Measurements from ENCODE around the gene DDX42.
"Not testable (repeated sequence)": the region's sequence is repeated elsewhere in the genome, so short reads cannot be mapped to it uniquely, and the experiment has no call there.

The DDX42 gene

DNA sequence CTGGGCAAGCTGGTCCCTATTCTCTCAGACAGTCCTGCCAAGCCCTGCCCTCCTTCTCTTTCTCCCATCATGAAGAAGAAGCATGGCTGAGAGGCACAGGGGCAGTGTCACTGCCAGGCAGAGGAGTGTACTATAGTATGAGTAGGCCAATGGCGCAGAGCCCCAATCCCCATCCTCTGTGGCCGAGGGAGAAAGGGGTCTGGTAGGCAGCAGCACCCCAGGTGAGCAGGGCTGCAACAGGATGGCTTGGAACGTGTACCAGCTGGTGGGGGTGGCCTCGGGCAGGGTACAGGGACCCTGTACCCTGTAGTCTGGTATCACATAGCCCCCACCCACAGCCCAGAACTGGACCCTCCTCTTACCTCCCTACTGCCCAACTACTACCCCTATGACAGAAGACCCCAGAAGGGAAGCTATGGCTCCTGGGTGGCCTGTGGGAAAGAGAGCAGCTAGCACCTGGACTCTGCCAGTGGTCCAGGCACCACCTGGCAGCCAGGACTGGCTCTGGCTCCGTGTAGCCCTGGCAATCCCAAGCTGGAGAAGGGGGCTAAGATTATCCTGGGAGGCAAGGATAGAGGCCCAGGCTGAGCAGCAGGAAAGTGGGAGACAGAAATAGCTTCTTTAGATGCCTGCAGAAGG lies 64.1 kb downstream of the DDX42 start:
- in situ Hi-C loops (cut with HindIII; ENCODE audit: low sequenced_read_pairs): no loop called here

DNA sequence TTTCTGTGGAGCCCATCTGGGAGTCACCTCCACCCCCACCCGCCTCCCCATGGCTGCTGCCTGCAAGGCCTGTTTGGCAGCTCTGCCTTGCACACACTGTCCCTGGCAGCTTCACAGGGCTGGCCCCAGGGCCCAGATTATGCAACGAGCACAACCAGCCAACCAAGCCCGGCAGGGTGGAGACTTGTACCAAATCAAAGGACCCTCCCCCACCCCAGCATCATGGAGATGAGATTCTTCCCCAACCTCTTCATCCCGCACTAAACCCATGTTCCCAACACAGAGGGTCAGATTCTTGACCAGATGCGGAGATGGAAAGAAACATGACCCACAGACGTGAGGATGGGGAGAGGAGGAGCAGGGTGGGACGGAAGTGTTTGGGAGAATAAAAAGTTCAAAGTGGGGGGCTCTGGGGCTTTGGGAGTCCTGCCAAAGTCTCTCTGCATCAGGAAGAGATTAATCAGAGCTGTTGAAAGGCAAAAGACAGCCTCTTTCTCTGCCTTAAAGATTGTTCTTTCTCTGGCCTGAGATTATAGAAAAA lies 64.7 kb downstream of the DDX42 start:
- in situ Hi-C loops (cut with HindIII; ENCODE audit: low sequenced_read_pairs): no loop called here

DNA sequence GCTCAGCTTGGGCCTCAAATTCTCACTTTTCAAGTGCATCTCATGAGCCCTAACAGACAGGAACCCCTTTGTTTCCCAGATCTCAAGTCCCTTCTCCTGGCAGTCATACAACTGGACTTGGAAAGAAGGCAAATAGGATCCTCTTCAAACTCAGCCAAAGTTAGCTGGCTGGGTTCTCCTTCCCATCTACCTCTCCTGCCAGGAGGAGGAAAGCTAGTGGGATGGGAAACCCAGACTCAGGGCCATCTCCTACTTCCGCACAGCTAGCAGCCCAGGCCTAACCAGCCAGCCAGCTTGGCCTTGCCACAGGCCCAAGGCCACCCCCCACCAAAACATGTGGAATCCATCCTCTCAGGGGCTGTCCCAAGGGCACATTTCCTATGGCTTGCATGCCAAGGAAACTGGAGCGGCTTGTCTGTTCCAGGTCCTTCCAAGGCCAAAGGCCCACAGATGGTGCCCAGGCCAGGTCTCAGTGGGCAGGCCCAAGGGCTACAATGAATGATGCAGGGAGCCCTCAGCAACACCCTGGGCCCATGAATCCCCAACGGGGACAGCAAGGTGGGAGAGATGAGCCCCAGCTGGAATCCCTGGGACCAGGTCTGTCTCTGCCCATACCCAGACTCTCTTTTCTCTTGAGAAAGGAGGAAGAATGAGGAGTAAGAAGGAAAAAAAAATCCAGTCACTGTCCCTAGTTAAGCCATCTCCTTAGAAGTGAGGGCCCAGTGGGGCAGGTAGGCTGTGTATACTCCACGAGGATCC lies 66.8 kb downstream of the DDX42 start:
- in situ Hi-C loops (cut with HindIII; ENCODE audit: low sequenced_read_pairs): no loop called here

DNA sequence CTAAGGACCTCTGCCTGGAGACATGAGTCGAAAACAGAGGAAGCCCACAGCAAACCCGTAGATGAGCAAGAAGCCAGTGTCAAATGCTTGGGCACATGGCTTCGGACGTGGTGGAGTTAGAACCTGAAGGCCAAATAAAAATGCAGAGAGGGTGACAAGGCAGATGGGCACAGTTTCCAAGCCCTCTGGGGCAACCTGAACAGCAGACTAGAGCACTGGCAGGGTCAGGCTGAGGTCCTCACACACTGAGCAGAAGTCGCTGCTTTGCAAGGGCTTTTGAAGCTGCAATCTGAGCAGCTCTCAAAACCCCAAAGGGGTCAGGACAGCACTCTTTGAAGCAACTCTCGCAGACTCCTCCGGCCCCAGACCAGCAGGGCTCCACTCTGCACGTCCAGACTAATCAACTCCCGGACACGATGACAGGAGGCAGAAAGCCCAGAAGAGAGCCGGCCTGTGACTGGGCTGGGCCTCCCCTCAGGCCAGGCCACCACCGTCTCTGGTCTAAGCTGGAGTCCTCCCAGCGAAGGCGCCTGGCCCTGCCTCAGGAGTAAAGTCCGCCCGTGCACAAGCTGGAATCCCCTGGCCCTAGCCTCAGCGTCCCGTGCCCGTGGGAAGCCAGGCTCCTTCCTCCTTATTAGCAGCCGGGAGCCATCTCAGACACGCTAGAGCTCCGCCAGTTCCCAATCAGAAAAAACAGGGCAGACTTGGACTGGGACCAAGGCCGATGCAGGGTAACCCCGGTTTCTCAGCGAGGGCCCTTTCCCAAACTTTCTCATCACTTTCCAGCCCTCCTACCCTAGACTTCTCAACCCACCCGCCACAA lies 67.6 kb downstream of the DDX42 start:
- in situ Hi-C loops (cut with HindIII; ENCODE audit: low sequenced_read_pairs): no loop called here

DNA sequence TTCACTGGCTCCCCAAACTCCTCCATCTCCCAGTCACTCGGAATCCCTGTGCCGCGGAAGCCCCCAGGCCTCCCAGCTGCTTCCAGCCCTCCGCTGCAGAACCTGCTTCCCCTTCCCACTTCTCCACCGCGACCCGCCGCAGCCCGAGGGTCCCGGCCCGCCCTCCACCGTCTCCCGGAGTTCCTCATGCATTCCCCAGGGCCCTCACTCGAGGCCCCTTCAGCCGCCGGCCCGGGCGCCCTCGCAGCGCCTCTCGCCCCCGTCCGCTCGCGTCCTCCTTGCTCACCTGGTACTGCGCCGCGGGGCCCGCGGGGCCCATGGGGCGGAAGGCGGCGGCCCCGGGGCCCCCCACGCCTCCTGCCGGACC lies 68.2 kb downstream of the DDX42 start:
- in situ Hi-C loops (cut with HindIII; ENCODE audit: low sequenced_read_pairs): no loop called here

DNA sequence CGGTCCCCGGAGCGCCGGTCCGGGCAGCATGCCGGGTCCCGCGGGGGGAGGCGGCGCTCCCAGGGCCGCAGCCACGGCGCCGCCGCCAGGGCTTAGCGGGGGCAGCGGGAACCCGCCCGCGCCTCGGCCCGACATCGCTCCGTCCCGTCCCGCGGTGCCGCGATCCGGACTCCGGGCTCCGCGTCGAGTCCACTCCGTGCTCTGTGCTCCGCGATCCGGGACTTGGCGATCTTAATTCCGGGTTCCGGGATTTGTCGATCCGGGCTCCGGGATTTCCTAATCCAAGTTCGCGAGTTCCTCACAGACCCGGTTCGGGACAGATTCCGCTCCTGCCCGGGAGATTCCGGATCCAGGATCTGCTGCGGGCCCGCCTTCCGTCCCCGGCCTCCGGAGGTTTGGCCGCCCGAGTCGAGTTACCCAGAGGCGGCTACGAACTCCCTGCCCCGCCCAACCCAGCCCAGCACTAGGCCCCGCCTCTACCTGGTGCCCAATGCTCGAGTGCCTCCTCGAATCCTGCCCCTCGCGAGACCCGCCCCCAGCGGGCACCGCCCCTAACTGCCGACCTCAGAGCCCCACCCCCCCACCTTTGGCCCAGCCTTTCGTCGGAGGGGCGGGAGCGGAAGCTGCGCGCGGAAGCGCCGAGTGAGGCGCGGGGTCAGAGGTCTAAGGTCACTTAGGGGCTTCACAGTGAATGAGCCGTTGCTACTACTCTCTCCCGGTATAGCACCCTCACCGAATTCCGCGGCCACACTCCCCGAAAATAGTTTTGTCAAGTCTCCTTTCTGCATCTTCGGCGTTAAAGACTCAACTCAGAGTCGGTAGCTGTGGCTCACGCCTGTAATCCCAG lies 68.8 kb downstream of the DDX42 start, which contains the start of gene SMARCD2:
Gene SMARCD2 (minus strand): TSS at position 146 of the 847 bp plus-strand sequence. CDS start 11 bp downstream, at position 135.
- in situ Hi-C loops (cut with HindIII; ENCODE audit: low sequenced_read_pairs): no loop called here

DNA sequence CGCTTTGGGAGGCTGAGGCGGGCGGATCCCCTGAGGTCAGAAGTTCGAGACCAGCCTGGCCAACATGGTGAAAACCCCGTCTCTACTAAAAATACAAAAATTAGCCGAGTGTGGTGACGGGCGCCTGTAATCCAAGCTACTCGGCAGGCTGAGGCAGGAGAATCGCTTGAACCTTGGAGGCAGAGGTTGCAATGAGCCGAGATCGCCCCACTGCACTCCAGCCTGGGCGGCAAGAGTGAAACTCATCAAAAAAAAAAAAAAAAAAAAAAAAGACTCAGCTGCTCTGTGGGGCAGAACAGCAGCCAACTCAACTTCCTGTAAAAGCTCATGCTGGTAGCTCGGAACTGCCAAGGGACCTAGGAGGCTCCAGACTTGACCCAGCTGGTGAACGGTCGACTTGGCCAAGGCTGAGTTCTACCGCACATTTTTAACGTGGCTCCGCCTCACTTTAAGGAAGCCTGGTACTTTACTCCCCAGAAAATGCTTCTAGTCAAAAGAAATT lies 69.5 kb downstream of the DDX42 start:
- in situ Hi-C loops (cut with HindIII; ENCODE audit: low sequenced_read_pairs): not testable (repeated sequence)

DNA sequence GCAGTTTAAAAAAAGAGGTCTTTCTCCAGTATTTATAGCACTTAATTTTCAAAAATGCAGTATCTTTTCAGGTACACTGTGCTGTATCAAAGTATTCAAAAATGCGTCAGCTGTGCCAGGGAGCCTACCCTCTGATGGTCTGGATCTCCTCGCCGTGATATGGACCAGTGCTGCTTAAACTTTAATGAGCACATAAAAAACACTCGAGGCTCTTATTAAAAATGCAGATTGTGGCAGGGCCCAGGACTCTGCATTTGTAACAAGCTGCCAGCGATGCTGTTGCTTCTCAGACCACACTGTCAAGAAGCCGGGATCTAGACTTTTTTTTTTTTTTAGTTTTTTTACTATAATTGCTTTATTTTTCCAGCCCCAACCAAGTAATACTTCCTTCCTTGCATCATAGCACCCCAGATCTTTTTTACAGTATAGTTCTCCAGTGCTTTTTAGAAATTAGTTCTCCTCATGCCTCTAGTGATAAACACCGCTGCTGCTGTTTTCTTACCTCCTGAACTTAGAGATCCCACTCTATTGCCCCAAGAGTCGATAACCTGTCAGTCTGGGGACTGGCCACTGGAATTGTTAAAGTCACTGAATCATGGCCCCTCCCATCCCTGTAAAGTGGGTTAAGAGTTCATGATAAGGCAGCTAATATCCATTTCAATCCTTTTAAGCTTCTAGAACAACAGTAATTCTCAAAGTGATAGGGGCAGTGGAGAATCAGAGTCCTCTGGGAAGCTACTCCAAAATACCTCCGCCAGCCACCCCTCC lies 70.1 kb downstream of the DDX42 start:
- in situ Hi-C loops (cut with HindIII; ENCODE audit: low sequenced_read_pairs): no loop called here

DNA sequence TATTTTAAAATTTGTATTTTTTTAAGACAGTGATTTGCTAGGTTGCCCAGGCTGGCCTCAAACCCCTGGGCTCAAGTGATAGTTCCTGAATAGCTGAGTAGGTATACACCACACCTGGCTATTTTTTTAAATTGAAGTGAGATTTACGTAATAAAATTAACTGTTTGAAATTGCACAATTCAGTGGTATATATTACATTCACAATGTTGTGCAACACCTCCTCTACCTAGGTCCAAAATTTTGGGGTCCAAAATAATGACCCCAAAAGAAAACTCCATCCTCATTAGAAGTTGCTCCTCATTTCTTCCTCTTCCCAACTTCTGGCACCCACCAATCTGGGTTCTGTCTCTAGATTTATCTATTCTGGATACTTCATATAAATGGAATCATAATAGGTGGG lies 71.5 kb downstream of the DDX42 start:
- in situ Hi-C loops (cut with HindIII; ENCODE audit: low sequenced_read_pairs): no loop called here

DNA sequence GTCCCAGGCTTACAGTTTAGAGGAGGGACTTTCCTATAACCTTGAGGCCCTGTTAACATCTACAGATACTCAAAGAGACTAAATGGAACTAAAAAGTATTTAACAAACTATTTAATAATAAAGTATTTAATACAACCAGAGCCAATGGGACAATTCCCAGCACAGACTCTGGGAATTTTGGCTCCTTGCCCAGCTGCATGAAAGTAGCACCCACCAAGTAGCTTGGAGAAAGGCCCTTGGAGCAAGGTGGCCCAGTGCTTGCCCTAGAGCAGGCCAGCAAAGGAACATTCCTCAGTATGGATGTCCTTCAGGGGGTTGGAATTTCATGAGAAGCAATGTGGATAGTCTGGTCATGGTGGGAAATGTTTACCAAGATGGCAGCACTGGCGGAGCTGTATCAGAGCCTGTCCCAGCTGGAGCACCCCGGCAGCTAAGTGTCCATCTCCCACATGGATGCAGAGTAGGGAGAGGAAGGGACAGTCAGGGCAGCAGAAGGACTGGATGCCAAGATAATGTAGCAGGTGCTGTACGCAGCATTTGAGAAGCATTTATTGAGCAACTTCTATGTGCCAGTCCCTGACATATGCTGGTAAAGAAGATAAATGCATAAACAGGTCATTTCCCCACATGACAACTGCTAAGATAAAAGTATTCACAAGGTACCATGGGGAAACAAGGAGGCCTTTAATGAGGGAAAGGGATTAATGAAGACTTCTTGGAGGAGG lies 73.7 kb downstream of the DDX42 start:
- in situ Hi-C loops (cut with HindIII; ENCODE audit: low sequenced_read_pairs): no loop called here

DNA sequence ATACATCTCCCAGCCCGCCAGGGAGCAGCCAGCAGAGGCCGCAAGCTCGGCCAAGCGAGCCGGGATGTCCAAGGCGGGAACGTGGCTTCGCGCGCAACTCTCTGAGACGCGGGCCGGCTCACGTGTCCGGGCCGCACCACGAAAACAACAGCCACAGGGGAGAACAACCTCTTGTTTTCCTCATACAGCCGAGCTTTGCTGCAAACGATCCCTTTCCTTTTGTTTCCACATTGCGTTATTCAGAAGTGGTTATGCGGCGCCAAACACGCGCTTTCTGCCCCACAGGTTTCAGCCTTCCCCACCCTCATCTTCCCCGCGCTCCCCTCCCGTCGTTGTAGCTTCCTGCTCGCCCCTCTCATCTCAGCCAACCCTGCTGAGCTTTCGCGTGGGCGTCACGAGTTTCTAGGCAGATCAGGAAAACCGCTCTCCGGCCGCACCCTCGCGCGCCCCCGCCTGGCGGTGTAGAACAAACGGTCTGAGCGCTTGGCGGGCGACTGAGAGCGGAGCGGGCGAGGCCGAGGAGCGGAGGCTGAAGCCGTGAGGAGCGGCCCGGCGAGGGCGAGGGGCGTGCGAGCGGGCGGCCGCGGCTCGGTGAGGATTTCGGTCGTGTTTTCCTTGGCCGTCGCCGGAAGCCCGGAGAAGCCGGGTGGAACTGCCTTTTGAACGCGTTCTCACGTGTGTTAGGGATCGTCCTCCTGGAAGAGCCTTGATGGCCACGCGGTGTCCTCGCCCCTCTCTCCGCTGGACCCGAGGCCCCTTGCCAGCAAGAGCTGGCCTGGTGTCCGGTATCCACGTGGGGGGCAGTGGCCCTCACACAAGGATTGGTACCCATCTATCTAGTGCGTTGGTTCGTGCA lies 75.1 kb downstream of the DDX42 start:
- in situ Hi-C loops (cut with HindIII; ENCODE audit: low sequenced_read_pairs): no loop called here

DNA sequence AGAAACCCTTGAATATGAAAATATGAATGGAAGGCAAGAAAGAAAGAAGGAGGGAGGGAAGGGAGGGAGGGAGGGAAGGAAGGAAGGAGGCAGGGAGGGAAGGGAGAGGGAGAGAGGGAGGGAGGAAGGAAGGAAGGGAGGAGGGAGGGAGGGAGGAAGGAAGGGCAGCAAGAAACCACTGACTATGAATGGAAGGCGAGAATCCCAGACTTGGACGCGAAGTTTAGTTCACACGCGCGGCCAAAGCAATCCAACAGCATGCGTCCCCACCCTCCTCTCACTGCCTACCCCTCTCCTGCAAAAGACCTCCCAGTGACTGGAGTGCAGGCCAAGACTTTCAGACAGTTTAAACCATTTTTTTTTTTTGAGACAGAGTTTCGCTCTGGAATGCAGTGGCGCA lies 76.4 kb downstream of the DDX42 start:
- in situ Hi-C loops (cut with HindIII; ENCODE audit: low sequenced_read_pairs): no loop called here

DNA sequence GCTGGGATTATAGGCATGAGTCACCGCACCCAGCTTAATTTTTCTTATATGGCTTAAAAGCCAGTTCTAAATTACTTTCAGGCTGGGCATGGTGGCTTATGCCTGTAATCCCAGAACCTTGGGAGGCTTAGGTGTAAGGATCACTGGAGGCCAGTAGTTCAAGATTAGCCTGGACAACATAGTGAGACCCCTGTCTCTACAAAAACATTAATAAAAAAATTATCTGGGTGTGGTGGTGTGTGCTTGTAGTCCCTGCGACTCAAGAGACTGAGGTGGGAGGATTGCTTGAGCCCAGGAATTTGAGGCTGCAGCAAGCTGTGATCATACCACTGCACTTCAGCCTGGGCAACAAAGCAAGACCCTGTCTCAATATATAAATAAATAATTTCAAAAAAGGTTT lies 79.3 kb downstream of the DDX42 start:
- in situ Hi-C loops (cut with HindIII; ENCODE audit: low sequenced_read_pairs): no loop called here

DNA sequence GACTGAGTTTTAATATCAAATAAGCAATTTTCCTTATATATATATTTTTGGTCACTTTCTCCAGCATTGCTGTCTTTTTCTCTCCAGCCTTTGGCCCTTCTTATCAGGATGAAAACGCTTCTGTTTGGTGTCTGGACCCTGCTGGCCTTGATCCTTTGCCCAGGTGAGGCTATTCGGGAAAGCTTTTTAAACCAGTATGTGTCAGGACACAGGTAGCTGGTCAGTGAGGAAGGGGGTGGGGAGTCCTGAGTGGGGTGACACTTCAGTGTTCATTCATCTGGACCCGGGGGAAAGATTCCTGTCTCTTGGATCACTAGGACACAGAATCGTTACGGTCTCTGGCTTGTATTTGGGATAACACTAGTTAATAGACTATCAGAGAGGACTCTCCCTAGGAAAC lies 80.7 kb downstream of the DDX42 start:
- in situ Hi-C loops (cut with HindIII; ENCODE audit: low sequenced_read_pairs): no loop called here

DNA sequence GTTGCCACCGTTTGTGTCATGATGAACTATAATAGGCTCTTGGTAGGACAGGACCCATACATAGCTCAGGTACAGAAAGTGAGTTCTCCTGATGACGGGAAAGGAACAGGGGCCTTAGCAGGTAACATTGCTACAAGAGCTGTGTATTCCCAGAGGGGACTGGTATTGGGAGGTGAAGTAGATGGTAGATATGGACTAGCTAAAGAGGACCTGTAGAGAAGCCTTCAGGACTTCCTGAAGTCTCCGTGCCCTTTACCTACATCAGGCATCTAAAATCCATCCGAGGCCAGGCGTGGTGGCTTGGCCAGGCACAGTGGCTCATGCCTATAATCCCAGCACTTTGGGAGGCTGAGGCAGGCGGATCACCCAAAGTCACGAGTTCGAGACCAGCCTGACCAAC lies 81.2 kb downstream of the DDX42 start:
- in situ Hi-C loops (cut with HindIII; ENCODE audit: low sequenced_read_pairs): no loop called here

DNA sequence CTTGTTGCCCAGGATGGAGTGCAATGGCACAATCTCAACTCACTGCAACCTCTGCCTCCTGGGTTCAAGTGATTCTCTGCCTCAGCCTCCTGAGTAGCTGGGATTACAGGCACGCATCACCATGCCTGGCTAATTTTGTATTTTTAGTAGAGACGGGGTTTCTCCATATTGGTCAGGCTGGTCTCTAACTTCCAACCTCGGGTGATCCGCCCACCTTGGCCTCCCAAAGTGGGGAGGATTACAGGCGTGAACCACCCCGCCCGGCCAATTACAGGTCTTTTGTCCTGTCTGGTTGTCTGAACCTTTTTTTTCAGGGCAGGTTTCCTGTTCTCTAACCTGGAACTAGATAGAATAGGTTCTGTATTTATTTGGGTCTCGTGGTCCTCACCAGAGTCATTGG lies 82.5 kb downstream of the DDX42 start:
- in situ Hi-C loops (cut with HindIII; ENCODE audit: low sequenced_read_pairs): not testable (repeated sequence)

DNA sequence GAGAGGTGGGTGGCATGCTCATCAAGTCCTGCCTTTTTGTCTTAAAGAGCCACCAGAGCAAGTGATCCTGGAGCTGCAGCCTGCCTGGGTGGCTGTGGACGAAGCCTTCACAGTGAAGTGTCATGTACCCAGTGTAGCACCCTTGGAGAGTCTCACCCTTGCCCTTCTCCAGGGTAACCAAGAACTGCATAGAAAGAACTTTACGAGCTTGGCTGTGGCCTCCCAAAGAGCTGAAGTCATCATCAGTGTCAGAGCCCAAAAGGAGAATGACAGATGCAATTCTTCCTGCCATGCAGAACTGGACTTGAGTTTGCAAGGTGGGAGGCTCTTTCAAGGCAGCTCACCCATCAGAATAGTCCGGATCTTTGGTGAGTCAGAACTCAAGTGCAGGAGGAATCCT lies 85.3 kb downstream of the DDX42 start:
- in situ Hi-C loops (cut with HindIII; ENCODE audit: low sequenced_read_pairs): no loop called here

DNA sequence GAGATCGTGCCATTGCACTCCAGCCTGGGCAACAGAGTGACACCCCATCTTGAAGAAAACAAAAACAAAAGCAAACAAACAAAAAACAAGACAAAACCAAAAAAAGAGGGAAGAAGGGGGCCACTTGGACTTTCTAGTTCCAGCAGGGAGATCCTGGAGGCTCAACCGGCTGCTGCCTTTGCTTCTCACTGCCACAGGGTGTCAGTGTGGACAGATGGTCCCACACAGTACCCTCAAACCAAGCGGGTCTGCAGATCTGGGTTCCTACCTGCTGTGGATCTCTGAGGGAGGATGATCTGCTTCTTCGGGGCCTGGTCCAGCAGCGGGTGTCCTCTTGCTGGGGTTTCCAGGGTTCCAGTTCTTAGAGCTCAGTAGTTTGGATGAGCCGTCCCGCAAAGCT lies 92.7 kb downstream of the DDX42 start:
- in situ Hi-C loops (cut with HindIII; ENCODE audit: low sequenced_read_pairs): not testable (repeated sequence)

All from DLD1 (cell line).